Fibroblast of pulmonary artery (primary cell): Measurements from ENCODE around the gene CFAP52.
"Not testable (repeated sequence)": the region's sequence is repeated elsewhere in the genome, so short reads cannot be mapped to it uniquely, and the experiment has no call there.

Source experiments
- DNase-seq: peaks from one replicate; pipeline ENCODE4 v3.0.0-alpha.2; 2010; ENCODE audit warnings: low read depth
- H3K4me3 ChIP-seq: replicated peaks from 2 replicates; pipeline ENCODE4 v1.5.1; 2011; ENCODE audit warnings: low read depth, mild to moderate bottlenecking, control low read depth, low read length, moderate library complexity
- TF ChIP-seq, protein P1 (sequence below): IDR thresholded peaks from 2 replicates; pipeline ENCODE4 v1.5.1; 2011; ENCODE audit warnings: mild to moderate bottlenecking, control low read depth, low read length, inconsistent platforms; ENCODE audit errors: missing control alignments

CFAP52 gene

DNA sequence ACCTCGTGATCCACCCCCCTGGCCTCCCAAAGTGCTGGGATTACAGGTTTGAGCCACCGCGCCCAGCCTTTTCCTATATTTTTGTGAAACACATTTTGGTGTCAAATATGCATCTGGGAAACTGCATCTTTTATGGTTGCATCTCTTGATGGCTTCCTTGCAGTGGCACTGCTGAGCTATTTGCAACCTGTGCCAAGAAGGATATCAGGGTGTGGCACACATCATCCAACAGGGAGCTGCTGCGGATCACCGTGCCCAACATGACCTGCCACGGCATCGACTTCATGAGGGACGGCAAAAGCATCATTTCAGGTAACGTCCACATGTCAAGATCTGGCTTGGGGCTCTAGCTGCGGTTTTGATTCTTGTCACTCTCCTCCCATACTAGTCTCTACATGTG is 52.1 kb downstream of the CFAP52 start:
- no peak for DNase-seq
- TF ChIP-seq, protein P1, sequence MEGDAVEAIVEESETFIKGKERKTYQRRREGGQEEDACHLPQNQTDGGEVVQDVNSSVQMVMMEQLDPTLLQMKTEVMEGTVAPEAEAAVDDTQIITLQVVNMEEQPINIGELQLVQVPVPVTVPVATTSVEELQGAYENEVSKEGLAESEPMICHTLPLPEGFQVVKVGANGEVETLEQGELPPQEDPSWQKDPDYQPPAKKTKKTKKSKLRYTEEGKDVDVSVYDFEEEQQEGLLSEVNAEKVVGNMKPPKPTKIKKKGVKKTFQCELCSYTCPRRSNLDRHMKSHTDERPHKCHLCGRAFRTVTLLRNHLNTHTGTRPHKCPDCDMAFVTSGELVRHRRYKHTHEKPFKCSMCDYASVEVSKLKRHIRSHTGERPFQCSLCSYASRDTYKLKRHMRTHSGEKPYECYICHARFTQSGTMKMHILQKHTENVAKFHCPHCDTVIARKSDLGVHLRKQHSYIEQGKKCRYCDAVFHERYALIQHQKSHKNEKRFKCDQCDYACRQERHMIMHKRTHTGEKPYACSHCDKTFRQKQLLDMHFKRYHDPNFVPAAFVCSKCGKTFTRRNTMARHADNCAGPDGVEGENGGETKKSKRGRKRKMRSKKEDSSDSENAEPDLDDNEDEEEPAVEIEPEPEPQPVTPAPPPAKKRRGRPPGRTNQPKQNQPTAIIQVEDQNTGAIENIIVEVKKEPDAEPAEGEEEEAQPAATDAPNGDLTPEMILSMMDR: no peak
- no peak overlapping the region for H3K4me3 ChIP-seq

DNA sequence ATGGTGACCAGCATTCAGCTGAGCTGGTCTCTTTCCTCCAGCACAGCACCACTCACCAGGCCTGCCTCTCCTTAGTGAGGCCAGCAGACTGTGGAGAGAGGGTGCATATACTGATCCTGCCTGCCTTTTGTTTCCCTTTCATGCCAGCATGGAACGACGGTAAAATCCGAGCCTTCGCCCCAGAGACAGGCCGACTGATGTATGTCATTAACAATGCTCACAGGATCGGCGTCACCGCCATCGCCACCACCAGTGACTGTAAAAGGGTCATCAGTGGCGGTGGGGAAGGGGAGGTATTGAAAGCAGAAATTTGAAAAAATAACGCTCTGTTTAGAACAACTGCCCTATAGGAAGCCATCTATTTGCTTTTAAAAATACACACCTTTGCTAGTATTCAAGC is 56.3 kb downstream of the CFAP52 start:
- DNase-seq: no peak
- TF ChIP-seq, protein P1: no peak
- no peak overlapping the region for H3K4me3 ChIP-seq

DNA sequence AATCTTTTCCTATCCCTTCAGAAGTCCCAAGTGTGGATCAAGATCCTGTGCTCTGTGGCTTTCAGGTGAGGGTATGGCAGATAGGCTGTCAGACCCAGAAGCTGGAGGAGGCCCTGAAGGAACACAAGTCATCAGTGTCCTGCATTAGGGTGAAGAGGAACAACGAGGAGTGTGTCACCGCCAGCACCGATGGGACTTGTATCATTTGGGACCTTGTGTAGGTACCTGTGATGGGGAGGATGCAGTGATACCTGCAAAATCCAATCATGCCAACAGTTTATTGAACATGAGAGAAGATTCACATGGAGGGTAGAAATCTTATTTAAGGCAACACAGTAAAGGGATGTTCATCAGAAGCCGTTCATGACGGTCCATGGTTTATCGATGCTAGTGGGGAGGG is 58.9 kb downstream of the CFAP52 start:
- no peak for DNase-seq

DNA sequence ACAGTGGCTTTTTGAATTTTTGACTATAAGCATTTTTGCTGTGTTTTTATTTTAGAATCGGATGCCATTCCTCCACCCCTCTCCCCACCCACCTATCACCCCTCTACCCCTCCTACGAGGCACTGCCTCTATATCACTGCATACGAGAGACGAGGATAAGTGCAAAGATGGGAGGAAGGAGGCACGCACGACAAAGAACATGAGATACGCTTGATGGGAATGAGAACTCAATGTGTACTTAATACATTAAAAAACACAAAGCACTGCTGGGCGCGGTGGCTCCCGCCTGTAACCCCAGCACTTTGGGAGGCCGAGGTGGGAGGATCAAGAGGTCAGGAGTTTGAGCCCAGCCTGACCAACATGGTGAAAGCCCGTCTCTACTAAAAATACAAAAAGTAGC is 60.1 kb downstream of the CFAP52 start:
- no peak overlapping the region for H3K4me3 ChIP-seq
- TF ChIP-seq, protein P1: no peak
- DNase-seq: no peak

More for the DNA sequence above, 58.9 kb downstream of the CFAP52 start:
- TF ChIP-seq, protein P1: no peak
- no peak overlapping the region for H3K4me3 ChIP-seq

DNA sequence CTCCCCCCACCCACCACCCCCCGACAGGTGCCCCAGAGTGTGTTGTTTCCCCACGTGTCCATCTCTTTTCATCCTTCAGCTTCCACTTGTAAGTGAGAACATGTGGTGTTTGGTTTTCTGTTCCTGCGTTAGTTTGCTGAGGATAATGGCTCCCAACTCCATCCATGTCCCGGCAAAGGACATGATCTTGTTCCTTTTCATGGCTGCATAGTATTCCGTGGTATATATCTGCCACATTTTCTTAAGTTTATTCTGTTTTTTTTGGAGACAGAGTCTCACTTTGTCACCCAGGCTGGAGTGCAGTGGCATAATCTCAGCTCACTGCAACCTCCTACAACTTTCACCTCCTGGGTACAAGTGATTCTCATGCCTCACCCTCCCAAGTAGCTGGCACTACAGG is 63.9 kb downstream of the CFAP52 start:
- not testable (repeated sequence) for DNase-seq, H3K4me3 ChIP-seq

DNA sequence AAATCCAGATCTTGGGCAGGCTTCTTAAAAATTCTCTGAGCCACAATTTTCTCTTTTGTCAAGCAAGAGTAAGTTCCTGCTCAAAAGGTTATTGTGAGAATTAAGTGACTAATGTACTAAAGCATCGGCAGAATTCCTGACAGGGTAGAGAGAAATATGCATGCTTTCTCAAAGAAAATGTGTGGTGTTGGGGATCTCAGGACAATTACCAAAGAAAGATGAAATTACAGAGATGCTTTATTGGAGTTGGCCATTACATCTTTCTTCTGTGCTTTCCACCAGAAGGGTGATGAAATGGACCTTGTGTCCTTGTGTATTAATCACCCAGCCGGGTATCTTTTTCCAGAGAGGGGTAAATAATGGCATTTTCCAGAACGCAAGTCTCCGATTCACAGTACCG is 67.2 kb downstream of the CFAP52 start:
- H3K4me3 ChIP-seq: no peak overlapping the region
- TF ChIP-seq, protein P1: no peak
- no peak for DNase-seq

DNA sequence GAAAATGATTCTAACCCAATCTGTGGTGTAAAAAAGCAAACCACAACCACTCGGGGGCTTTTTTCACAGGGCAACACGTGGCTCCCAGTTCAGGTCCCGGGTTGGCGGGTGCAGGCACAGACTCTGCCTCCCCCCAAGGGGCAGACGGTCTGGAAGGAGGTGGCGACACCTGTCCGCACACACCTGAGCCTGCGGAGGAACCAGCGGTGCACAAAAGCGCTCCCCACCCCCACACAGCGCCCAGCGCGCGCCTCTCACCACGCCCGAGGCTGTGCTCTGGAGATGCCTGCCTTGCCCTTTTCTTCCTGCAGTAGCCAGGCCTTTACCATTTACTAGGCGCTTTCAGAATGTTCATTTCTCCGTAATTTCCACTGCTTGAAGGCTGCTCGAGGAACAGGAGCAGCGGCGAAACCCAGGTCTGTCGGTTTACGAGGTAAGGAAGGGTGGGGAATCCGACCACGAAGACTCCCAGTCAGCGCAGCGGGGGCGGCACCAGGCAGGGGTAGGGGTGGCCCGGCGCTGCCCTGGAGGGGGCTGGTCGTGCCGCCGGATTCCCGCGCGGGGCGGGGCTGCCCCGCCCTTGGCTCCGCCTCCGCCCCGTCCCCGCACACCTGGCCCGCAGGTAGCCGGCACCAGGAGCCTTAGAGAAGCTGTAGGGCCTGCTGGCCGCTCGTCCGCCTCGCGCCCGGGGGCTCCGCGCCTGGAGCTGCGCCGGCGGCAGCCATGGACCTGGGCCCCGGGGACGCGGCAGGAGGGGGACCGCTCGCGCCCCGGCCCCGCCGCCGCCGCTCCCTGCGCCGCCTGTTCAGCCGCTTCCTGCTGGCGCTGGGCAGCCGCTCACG is 68.7 kb downstream of the CFAP52 start, which contains the start of gene USP43:
Gene USP43, plus strand, starts transcription at position 608 of the 842 bp plus-strand sequence. Its CDS starts 116 bp downstream, at position 724.
- H3K4me3 ChIP-seq: peak within 1 kb of the TSS; percentile 36
- TF ChIP-seq, protein P1: no peak
- DNase-seq: no peak
